Adrenal gland (tissue), 12 donors: Measurements from ENCODE around the gene TMED7. TPM values are rescaled to one million over a fixed set of nuclear protein-coding genes. Genes with fewer than 3 reads are reported as not detected.

Experiments used
- DNase-seq, 7 donors: peaks; one replicate each; pipeline ENCODE4 v3.0.0-alpha.2; 2019 to 2020
- H3K27ac ChIP-seq, 5 donors: fragments of 200-600 bp; sonication (generic) in 4 of 5; 1 replicate in 3 of 5; 2 replicates in 2 of 5; pipeline versions ENCODE4 v1.5.1 to v1.8.0; 2016 to 2020; ENCODE audit warnings: mild to moderate bottlenecking in 1 of 5
- H3K27me3 ChIP-seq: fragments of 200-600 bp; 2 replicates; pipeline ENCODE4 v1.8.0; 2021
- H3K36me3 ChIP-seq, 2 donors: fragments of 200-600 bp; replicated peaks in 1 of 2; 1 replicate in 1 of 2; 2 replicates in 1 of 2; pipeline versions ENCODE4 v1.5.1 to v1.8.0; 2018 to 2022
- H3K4me1 ChIP-seq, 2 donors: fragments of 200-600 bp; replicated peaks in 1 of 2; 1 replicate in 1 of 2; 2 replicates in 1 of 2; pipeline versions ENCODE4 v1.5.1 to v1.8.0; 2018 to 2021
- H3K4me3 ChIP-seq, 4 donors: fragments of 200-600 bp; sonication (generic) in 3 of 4; one replicate each; pipeline ENCODE4 v1.5.1; 2016 to 2018
- H3K9me3 ChIP-seq, 3 donors: fragments of 200-600 bp; sonication (generic) in 1 of 3; replicated peaks in 1 of 3; 1 replicate in 2 of 3; 2 replicates in 1 of 3; pipeline versions ENCODE4 v1.5.1 to v1.8.0; 2016 to 2021
- POLR2A ChIP-seq, 2 donors: fragments of 450-650 bp; IDR thresholded peaks; one replicate each; pipeline ENCODE4 v1.6.1; 2017; ENCODE audit warnings: antibody characterized with exemption in 2 of 2, mild to moderate bottlenecking in 2 of 2, moderate library complexity in 1 of 2
- WGBS, 4 donors: extraction: QIAGEN DNeasy Blood & Tissue Kit in 2 of 4; methylation state at CpG; one replicate each; pipeline versions ENCODE4 v1.1.5 to v1.1.7; 2013 to 2017; 5-methylcytosine and 5-hydroxymethylcytosine counted together
- intact Hi-C, 2 donors: fragments of 100-400 bp; cut with DNase I; formaldehyde crosslinking; loops; one replicate each; pipeline versions ENCODE4 v1.14.1 to v1.15.0; 2022 to 2023
- polyA plus RNA-seq, 3 donors: library from polyadenylated mRNA; stranded (reverse); fragments of 200-250 nt in 2 of 3; fragments of 350-450 nt in 1 of 3; fragmentation: Illumina TruSeq in 1 of 3; extraction: RNeasy Lipid Tissue Mini Kit (QIAGEN cat#74804) in 1 of 3; gene quantifications; one replicate each; pipeline ENCODE4 v1.2.3, GENCODE V29; 2013 to 2014
- total RNA-seq, 9 donors: library from RNA; depleted of rRNA in 4 of 9; stranded (reverse); fragments of >200 nt in 4 of 9; fragments of 120-200 nt in 1 of 9; fragmentation: NEBNext Ultra II Directional in 1 of 9; extraction: Animal tissue kit (Norgen Biotek cat#: 25700) in 1 of 9; gene quantifications; one replicate each; pipeline versions ENCODE4 v1.1.0 to v1.2.4, GENCODE V29; 2013 to 2023
- TF ChIP-seq, protein P1 (sequence below), 6 experiments: fragments of 450-650 bp in 4 of 6; fragments of 200-600 bp in 2 of 6; sonication (generic) in 1 of 6; IDR thresholded peaks; 1 replicate in 5 of 6; 2 replicates in 1 of 6; pipeline versions ENCODE4 v1.5.1 to v1.8.0; 2016 to 2021; ENCODE audit warnings: antibody characterized with exemption in 6 of 6, mild to moderate bottlenecking in 2 of 6, moderate library complexity in 1 of 6
- donor health status: healthy with polysubstance abuse.
- donor health status: Bipolar disorder and iron deficiency.
- donor health status: DM: yes; HTN: yes; CAD: no.
- donor health status: DM: no; HTN: no; CAD: no.
- donor health status: DM: no; HTN: no; CAD: no.
- donor health status: DM: yes; HTN: yes; CAD: no.

The TMED7 gene
- total and polyA plus RNA-seq, 12 donors = 9.3 to 205 (median 87.2) TPM

DNA sequence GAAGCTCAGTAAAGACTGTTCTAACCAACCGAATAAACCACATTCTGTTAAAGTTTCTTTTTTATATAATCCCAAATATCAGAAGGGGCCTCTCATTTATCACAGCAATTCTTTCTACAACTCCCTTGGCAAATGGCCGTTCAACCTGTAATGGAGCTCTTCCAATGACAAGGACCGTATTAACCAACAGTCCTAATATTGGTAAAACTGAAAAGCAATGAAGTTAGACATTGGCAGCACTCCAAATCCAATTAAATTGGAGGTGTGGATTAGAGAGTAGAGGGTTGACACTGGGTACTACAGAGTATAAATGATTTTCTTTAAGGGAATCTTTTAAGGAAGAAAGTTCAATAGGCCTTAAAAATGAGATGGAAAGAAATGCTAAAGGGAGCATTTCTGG lies 842 bp downstream of the TMED7 start:
- TF ChIP-seq, protein P1, sequence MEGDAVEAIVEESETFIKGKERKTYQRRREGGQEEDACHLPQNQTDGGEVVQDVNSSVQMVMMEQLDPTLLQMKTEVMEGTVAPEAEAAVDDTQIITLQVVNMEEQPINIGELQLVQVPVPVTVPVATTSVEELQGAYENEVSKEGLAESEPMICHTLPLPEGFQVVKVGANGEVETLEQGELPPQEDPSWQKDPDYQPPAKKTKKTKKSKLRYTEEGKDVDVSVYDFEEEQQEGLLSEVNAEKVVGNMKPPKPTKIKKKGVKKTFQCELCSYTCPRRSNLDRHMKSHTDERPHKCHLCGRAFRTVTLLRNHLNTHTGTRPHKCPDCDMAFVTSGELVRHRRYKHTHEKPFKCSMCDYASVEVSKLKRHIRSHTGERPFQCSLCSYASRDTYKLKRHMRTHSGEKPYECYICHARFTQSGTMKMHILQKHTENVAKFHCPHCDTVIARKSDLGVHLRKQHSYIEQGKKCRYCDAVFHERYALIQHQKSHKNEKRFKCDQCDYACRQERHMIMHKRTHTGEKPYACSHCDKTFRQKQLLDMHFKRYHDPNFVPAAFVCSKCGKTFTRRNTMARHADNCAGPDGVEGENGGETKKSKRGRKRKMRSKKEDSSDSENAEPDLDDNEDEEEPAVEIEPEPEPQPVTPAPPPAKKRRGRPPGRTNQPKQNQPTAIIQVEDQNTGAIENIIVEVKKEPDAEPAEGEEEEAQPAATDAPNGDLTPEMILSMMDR (IDR thresholded peaks at IDR 0.05) = no peak
- no peak for TF ChIP-seq POLR2A (IDR thresholded peaks at IDR 0.05)
- Histone ChIP-seq H3K27me3 (no peaks in the 10 kb centered on the region), H3K36me3 (peaks cover 0 to 6% of the 10 kb centered on the region in 2 donors), H3K4me3 (peak overlapping the region in 3 of 4 donors; percentile 77 to 89 (median 86)), H3K27ac (peak overlapping the region in 3 of 5 donors; percentile 93), H3K4me1 (peaks cover 36 to 39% of the 10 kb centered on the region in 2 donors), H3K9me3 (no peaks in the 10 kb centered on the region)
- 22 to 32% (median 25%) methylated on average over 3 of the region's 3 CpGs for WGBS, 4 donors
- intact Hi-C loops = no loop called here
- DNase-seq = no peak

DNA sequence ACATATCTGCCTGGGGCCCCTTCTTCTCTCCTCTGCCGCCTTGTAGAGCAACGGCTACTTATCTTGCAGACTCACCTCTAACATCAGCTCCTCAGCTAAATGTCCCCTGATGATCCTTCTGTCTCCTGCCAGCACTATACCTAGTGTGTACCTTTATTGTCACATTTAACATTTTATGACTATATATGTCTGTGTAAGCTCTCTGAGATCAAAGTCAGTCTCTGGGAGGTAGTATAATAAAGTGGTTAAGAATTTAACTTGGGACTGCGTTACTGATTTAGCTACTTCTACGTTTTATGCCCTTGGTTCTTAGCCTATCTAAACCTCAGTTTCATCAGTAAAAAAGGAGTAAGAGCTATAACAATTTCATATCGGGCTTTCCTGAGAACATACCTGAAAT lies 2.2 kb downstream of the TMED7 start:
- no peak for TF ChIP-seq POLR2A (IDR thresholded peaks at IDR 0.05)
- TF ChIP-seq, protein P1 (IDR thresholded peaks at IDR 0.05) = no peak
- Histone ChIP-seq H3K4me3 (peak overlapping the region in 1 of 4 donors; percentile 77), H3K4me1 (peaks cover 36 to 39% of the 10 kb centered on the region in 2 donors), H3K9me3 (no peaks in the 10 kb centered on the region), H3K27ac (no peak overlapping the region), H3K27me3 (no peaks in the 10 kb centered on the region), H3K36me3 (peaks cover 0 to 20% of the 10 kb centered on the region in 2 donors)
- WGBS, 4 donors = 53 to 65% (median 57%) methylated on average over 5 of the region's 5 CpGs
- DNase-seq = no peak
- intact Hi-C loops = no loop called here

DNA sequence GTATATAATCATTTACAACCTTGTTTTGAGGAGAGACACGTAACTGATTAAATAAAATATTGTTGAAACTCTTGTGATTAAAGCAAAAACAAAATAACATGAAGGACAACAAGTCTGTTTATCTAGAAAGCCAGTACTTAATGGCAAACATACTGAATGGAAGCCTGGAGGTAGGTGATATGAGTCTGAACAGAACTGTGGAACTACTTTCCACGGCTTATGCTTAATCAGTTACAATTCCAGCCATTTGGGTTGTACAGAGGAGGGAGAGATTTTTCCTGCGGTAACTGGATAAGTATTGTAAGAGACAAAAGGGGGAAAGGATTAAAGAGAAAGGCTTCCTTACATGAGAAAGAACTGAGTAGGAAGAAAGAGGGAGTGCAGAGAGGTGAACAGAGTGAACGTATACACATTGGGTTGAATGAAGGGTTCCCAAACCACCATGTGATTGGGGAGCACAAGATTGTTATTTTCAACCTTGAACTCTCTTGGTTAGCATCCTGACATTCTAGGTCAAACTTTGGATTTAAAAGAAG lies 4.4 kb downstream of the TMED7 start:
- H3K27me3 ChIP-seq = no peaks in the 10 kb centered on the region
- TF ChIP-seq, protein P1 (IDR thresholded peaks at IDR 0.05) = no peak
- TF ChIP-seq POLR2A (IDR thresholded peaks at IDR 0.05) = no peak
- WGBS, 4 donors = 70 to 76% (median 74%) methylated on average over 4 of the region's 4 CpGs
- intact Hi-C loops = no loop called here
- H3K4me3 ChIP-seq = no peak overlapping the region
- peak overlapping the region in 1 of 5 donors; percentile 11 for H3K27ac ChIP-seq
- peaks cover 40 to 50% of the 10 kb centered on the region in 2 donors for H3K4me1 ChIP-seq
- peaks cover 0 to 26% of the 10 kb centered on the region in 2 donors for H3K36me3 ChIP-seq
- no peaks in the 10 kb centered on the region for H3K9me3 ChIP-seq
- no peak for DNase-seq

DNA sequence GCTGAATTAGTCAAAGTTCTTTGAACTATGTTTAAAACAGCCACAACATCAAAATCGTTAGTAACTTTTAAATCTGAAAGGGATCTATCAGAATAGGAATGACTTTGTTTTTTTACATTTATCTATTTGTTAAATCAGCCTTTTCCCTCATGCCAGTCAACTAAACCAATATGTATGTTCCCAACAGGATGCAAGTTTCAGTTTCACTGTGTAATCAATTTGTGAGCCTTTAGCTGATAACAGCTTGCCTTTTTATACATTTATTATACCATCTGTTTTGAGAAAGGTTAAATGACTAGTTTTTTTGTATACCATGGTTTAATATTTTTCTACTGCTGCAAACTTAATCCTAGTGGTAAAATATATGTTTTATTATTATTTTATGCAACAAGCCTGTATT lies 8.9 kb downstream of the TMED7 start:
- Histone ChIP-seq H3K4me3 (no peak overlapping the region), H3K27me3 (no peaks in the 10 kb centered on the region), H3K36me3 (peaks cover 0 to 43% of the 10 kb centered on the region in 2 donors), H3K4me1 (peaks cover 16 to 20% of the 10 kb centered on the region in 2 donors), H3K9me3 (no peaks in the 10 kb centered on the region), H3K27ac (peak overlapping the region in 1 of 5 donors; percentile 14)
- no peak for DNase-seq
- WGBS, 4 donors = 59 to 75% (median 64%) methylated on average over 1 of the region's 1 CpG
- intact Hi-C loops = no loop called here
- TF ChIP-seq POLR2A (IDR thresholded peaks at IDR 0.05) = no peak

DNA sequence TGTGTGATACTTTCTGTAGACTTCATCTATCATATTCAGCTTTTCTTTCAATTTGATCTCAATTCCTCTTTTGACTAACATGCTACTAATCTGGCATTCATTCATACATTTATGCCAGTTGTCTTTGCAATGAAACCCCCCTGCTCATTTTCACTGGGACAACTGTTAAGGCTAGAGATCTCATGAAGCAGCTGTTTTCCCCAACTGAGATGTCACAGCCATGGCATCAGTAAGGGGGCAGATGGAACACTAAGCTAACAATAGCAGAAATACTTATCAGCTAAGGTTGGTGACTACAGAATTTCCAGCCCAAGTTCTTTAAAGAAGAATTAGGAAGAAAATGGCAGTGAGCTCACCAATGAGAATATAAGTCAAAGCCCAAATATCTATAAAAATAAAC lies 9.4 kb downstream of the TMED7 start:
- H3K27ac ChIP-seq = peak overlapping the region in 2 of 5 donors; percentile 13 to 14
- H3K36me3 ChIP-seq = peaks cover 0 to 43% of the 10 kb centered on the region in 2 donors
- no peak for DNase-seq
- H3K27me3 ChIP-seq = no peaks in the 10 kb centered on the region
- intact Hi-C loops = no loop called here
- TF ChIP-seq POLR2A (IDR thresholded peaks at IDR 0.05) = no peak
- TF ChIP-seq, protein P1 (IDR thresholded peaks at IDR 0.05) = no peak
- no peak overlapping the region for H3K4me3 ChIP-seq
- peaks cover 12 to 16% of the 10 kb centered on the region in 2 donors for H3K4me1 ChIP-seq
- H3K9me3 ChIP-seq = no peaks in the 10 kb centered on the region
